LHCN-M2 (cell line): ENCODE results near the gene HMGXB3. TPM values are rescaled to one million over a fixed set of nuclear protein-coding genes. Genes with fewer than 3 reads are reported as not detected.
"Not testable (repeated sequence)": the region's sequence is repeated elsewhere in the genome, so short reads cannot be mapped to it uniquely, and the experiment has no call there.

ENCODE experiments used
- DNase-seq: peaks from one replicate; pipeline ENCODE4 v3.0.0-alpha.2; 2012; ENCODE audit warnings: low read depth
- total RNA-seq: library from RNA; depleted of rRNA; stranded (reverse); fragments of >200 nt; gene quantifications from 2 replicates; pipeline ENCODE4 v1.2.3, GENCODE V29; 2014

HMGXB3 gene
- total RNA-seq, 1 experiment from 2014 or later, result 57.9 TPM

DNA sequence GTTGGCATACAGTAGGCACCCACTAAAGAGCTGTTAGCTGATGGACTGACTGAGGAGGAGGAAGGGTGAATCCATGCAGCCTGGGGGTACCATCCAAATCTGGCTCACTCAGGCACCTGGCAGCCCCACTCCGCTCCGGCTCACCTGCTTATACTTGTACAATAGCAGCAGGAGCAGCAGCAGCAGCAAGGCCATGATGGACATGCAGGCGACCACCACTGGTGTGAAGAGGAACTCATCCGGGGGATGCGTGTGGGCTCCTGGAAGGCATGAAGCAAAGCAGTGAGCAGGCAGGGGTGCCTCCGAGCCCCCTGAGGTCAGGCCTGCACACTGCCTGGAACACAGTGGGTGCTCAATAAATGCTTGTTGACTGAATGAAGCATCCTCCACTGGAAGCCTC, 67.5 kb downstream of the HMGXB3 start:
- no peak for DNase-seq

DNA sequence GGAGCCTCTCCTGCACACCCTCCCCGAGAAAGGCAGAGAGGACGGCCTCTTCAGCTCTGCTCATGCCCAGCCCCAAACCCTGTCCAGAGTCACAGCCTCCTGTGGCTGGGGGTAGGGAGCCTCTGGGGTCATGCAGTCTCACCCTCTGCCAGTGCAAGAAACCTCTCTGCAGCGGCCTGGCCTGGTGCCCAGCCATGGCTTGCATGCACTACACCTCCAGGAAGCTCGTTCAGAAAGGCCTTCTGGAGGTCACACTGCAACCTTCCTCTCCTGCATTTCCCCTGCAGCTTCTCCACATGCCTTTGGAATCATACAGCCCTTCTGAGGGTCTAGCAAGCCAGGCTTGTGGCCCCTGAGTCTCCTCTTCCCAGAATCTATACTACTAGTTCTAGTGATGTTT, 67.9 kb downstream of the HMGXB3 start:
- no peak for DNase-seq

DNA sequence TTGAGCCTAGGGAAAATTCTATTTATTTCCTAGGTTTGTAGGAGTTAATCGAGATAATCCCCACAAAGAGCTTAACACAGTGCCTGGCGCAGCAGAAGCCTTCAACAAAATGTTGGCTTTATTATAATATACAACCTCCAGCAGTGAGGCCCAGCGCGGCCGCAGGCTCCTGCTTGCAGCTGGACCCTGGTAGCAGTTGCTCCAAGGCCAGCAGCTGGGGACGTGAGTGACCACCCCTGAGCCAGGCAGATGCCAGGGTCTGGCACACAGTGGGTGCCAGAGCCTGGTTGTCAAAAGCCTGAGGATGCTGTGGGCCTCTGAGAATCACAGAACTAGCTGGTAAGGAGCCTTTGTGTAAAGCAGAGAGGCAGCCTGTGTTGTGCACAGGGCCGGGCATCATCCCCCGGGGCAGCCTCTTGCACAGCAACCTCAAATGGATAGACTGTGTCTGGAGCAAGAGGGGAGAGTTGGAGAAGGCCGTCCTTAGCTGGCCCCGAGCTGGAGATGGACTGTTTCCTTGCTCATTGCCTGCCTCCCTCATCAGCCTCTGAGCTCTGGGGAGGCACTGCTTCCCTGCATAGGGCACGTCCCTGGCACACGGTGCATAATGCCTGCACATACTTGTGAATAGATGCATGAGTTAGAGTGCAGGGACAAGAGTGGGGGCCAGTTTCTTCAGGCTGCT, 68.6 kb downstream of the HMGXB3 start:
- DNase-seq, result no peak

GRCh38 chr5:150069672-150070627, 69.4 kb downstream of the HMGXB3 start:
- no peak for DNase-seq

DNA sequence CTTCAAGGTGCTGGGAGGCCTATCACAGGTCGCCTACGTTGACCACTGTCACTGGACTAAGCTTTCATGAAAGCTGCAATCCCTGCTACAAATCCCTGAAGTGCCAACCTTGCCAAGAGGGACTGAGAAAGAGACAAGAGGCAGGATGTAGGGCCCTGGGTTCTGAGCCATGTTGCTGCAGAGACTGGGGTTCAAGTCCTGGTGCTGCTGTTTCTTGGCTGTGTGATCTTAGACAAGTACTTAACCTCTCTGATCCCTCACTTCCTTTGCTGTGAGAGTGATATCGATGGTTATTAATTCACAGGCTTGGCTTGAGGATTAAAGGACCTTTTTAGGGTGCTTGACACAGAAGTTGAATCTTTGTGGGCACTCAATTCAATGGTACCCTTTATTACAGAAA, 70.3 kb downstream of the HMGXB3 start:
- no peak for DNase-seq

DNA sequence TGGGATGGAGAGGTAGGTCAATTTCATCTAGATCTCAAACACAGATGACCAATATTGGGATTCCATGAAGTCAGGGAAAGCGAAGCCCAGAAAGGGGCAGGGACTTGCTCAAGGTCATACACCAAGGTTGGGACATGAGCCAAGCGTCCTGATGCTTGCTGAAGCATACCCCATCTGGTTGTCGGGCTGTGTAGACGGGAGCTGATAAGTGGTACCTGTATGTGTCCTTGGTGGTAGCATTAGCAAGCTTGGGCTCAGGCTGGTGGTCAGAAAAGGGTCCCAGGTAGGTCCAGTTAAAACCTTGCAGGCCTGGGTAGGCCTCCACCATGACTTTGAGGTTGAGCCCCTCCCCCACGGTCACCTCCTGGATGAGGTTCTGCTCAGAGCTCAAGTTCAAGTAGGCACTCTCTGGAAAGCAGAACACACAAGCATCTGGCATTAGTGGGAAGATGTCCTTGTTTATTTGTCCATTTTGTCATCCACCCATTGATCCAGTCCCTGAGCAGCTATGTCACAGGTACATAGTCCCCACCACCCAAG, 72.6 kb downstream of the HMGXB3 start:
- DNase-seq, result no peak

DNA sequence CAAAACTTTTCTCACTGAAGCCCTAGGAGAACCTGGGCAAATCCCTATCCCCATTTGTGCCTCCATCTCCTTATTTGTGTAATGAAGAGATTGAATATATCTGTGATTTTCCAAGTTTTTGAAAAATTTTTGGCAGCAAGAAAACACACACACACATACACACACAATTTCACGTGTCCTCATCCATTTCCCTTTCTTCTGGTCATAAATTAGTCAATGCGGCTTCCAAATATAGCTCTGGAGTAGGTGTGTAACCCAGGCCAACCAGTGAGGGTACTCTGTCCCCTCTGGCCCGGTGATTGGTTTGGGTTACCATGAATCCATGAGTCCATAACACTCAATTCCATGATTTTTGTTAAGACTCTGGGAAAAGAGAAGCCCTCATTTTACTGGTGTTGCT, 73.1 kb downstream of the HMGXB3 start:
- no peak for DNase-seq

- no peak for DNase-seq
Observed at GRCh38 chr5:150075233-150075632, 74.7 kb downstream of the HMGXB3 start.

DNA sequence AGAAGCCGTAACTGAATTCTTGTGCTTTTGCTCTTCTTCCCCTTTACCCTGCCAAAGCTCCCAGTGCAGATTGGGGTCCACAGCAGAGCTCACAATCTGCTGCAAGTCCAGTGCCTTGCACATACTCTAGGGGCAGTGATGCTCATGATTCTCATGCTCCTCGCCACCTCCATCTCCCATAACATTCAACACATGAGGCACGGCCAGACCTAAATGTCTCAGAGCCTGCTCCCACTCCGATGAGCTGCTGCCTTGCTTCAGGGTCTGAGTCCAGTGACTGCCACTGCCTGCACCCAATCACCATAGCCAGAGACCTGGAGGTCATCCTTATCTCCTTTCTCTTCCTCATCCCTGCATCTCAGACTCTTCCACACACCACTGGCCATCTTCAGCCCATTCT, 75.3 kb downstream of the HMGXB3 start:
- no peak for DNase-seq

DNA sequence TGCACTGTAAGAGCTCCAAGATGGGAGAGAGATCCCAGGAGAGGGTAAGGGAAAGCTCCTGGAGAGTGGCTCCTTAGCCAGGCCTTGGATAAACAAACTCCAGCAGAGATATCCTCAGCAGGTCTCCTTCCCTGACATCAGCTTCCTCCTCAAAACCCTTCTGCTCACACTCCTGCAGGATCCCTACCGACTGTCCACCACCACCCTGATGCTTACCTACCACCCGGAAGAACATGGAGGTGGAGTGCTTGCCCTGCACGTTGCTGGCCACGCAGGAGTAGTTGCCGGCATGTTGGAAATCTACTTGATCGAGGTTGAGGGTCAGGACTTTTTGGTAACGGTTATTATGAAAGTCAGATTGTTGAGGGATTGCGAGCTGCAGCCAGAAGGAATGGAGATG, 76.5 kb downstream of the HMGXB3 start:
- no peak for DNase-seq

DNA sequence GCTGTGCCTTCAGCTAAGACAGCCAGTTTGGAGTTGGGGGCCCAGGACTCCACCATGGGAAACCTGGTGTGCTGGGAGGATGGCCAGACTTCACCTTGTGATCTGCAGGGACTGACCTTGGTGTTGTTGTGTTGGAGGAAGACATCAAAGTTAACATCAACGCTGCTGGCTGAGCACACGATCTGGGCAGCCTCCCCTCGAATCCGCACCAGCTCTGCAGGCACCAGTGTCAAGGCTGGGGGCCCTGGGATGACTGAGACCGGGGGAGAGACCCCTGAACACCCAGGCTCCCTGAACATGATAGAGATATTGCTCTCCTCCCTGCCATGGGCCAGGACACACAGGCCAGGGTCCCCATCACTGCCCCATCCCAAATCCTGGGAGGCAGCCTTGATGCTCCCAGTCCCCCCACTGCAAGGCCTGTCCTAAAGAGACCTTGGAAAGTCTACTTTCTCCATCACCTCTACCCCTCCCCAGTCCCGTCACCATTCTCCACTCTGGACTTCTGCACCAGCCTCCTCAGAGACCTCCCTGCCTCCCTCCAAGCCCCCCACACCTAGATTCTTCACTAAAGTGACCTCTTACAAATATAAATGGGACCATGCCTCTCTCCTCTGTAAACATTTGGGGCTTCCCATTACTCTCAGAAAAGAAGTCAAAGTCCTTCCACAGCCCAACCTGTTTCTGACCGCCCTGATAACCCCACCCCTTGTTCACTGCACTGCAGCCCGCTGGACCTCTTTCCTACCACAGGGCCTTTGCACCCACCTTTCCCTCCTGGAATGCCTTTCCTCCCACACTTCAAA, 77.7 kb downstream of the HMGXB3 start:
- no peak for DNase-seq

GRCh38 chr5:150078802-150079689, 78.5 kb downstream of the HMGXB3 start:
- DNase-seq, result no peak

- DNase-seq, result no peak
Observed at GRCh38 chr5:150079909-150080461, 79.4 kb downstream of the HMGXB3 start.

DNA sequence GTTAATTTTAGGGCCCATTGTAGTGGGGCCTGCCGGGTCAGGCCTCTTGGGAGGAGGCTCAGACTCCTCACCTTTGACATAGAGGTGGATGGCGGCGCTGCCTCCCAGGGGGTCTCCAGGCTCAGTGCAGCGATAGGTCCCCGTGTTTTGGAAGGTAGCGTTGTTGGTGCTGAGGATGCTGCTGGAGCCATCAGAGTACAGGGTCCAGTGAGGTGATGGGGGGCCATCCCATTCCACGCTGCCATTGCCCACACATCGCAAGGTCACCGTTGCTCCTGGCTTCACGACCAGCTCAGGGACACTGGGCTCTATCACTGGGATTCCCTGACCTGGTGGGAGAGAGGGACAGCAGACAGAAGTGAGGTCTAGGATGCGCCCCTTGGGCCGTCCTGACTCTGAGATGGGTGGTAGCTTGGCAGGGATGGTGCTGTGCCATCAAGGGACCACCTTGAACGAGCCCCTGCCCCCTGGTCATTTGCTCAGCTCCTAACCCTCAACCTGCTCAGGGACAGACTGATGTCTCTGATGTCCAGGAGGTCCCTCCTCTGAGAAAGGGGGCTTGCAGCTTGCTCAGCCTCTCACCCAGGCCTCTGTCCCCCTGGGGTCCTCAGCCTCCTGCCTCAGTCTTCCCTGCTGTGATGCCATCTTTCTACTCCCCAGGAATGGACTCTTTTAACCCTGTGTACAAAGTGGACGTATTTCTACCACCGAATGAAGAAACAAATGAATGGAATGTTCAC, 80.3 kb downstream of the HMGXB3 start:
- no peak for DNase-seq

DNA sequence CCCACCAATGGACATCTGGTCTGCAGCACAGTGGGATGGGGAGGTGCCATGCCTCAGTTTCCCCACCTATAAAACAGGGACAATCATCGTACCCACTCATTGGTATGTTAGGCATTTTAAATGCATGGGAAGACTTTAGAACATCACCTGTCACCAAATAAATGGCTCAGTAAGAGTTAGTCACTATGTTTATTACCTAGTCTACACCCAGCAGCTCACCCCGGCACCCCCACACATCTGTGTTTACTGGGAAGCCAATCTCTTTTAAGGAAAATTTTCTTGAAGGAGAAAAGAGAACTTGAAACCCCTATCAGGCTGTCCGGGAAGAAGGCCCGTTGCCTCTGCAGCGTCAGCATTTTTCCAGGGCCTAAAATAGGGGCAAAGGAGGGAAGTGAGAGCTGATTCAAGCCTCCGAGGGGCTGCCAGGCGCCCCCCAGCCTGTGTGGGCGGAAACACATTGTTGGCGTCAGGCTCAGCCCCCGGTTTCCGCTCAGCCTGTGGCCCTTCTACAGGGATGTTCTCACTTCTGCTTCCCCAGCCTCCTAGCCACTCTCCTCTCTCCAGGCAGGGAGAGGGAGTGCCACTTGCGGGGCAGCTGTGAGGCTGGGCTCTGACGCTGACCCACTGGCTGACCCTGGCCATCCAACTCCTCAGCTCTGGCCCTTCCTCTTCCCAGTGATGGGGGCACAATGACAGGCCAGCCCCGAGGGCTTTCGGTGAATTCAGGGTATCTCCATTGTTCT, 81.2 kb downstream of the HMGXB3 start:
- no peak for DNase-seq

DNA sequence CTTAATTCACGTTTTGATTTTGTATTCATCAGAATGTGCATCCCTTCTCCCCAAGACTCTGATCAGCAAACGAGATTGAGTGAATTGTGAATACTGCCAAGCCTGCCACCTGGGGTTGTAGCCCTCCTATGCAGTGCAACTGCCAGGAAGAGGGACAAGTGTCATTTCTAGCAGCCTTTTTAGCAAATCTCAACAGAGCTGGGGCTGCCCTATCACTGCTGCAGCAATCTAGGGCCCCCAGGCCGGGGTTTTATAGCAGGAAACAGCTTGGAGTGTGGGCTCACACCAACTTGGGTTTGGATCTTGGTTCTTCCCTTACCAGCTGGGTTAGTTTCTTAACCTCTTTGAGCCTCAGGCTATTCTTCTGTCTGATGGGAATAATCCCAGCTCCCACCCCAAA, 81.8 kb downstream of the HMGXB3 start:
- no peak for DNase-seq

- no peak for DNase-seq
Observed at GRCh38 chr5:150082889-150083288, 82.3 kb downstream of the HMGXB3 start.

- DNase-seq, result not testable (repeated sequence)
Observed at GRCh38 chr5:150084754-150085153, 84.2 kb downstream of the HMGXB3 start.
